Measurements from ENCODE around the gene WDR1. TPM values are rescaled to one million over a fixed set of nuclear protein-coding genes. Genes with fewer than 3 reads are reported as not detected.

The WDR1 gene
- total RNA-seq, 2 experiments from 2014 or later = 77.6 to 152 TPM

DNA sequence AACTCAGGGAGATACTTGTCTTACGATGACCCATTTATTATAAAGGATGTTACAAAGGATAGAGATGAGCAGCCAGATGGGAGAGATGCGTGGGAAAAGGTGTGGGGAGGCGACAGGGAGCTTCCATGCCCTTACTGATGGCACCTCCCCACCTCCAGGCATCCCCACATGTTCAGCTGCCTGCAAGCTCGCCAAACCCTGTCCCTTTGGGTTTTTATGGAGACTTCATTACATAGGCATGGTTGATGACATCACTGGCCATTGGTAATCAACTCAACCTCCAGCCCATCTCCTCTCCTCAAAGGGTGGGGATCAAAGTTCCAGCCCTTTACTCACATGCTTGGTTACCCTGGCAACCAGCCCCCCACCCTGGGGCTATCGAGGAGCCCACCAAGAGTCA is 65.9 kb downstream of the WDR1 start:
- Histone ChIP-seq H3K27ac (ENCODE audit: low read depth, low read length, poor library complexity, severe bottlenecking) (no peak overlapping the region), H4K20me1 (ENCODE audit: insufficient read depth, low read length) (no peaks in the 10 kb centered on the region), H3K4me2 (ENCODE audit: low read length) (no peak overlapping the region), H3K36me3 (ENCODE audit: insufficient read depth, low read length) (no peaks in the 10 kb centered on the region), H3K9me2 (ENCODE audit: insufficient read depth, low read length) (no peaks in the 10 kb centered on the region), H3K4me1 (ENCODE audit: insufficient read depth, low read length, poor library complexity, severe bottlenecking) (peaks cover 12% of the 10 kb centered on the region), H3K9me3 (ENCODE audit: low read length) (no peaks in the 10 kb centered on the region), H3K79me2 (ENCODE audit: insufficient read depth, low read depth, low read length) (no peaks in the 10 kb centered on the region), H2AFZ (ENCODE audit: low read length) (no peak overlapping the region), H3K4me3 (ENCODE audit: low read depth, low read length, poor library complexity, severe bottlenecking) (no peak overlapping the region)
- no peak for DNase-seq (ENCODE audit: low spot score)
- ChIA-PET POLR2A (no interaction called here), CTCF (ENCODE audit: unreplicated experiment) (no interaction called here)
- no TSS peak for BruUV-seq (replicated peaks)
- intact Hi-C loops (cut with micrococcal nuclease; ENCODE audit: unreplicated experiment) = no loop called here
- TF ChIP-seq EZH2phosphoT487 (IDR thresholded peaks at IDR 0.05; ENCODE audit: borderline replicate concordance, low read depth, low read length) = no peak
- TF ChIP-seq, protein P1, sequence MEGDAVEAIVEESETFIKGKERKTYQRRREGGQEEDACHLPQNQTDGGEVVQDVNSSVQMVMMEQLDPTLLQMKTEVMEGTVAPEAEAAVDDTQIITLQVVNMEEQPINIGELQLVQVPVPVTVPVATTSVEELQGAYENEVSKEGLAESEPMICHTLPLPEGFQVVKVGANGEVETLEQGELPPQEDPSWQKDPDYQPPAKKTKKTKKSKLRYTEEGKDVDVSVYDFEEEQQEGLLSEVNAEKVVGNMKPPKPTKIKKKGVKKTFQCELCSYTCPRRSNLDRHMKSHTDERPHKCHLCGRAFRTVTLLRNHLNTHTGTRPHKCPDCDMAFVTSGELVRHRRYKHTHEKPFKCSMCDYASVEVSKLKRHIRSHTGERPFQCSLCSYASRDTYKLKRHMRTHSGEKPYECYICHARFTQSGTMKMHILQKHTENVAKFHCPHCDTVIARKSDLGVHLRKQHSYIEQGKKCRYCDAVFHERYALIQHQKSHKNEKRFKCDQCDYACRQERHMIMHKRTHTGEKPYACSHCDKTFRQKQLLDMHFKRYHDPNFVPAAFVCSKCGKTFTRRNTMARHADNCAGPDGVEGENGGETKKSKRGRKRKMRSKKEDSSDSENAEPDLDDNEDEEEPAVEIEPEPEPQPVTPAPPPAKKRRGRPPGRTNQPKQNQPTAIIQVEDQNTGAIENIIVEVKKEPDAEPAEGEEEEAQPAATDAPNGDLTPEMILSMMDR (conservative IDR thresholded peaks at IDR 0.05; ENCODE audit: low read length) = no peak

GRCh38 chr4:10050261-10050661 is 66.3 kb downstream of the WDR1 start:
- POLR2A ChIA-PET = no interaction called here
- no peak overlapping the region for H3K4me2 ChIP-seq (ENCODE audit: low read length)

More at GRCh38 chr4:10050261-10050661, 66.3 kb downstream of the WDR1 start:
- Histone ChIP-seq H2AFZ (ENCODE audit: low read length) (no peak overlapping the region), H3K4me3 (ENCODE audit: low read depth, low read length, poor library complexity, severe bottlenecking) (no peak overlapping the region), H3K9me2 (ENCODE audit: insufficient read depth, low read length) (no peaks in the 10 kb centered on the region), H3K27ac (ENCODE audit: low read depth, low read length, poor library complexity, severe bottlenecking) (no peak overlapping the region), H3K79me2 (ENCODE audit: insufficient read depth, low read depth, low read length) (no peaks in the 10 kb centered on the region), H3K4me1 (ENCODE audit: insufficient read depth, low read length, poor library complexity, severe bottlenecking) (peaks cover 8% of the 10 kb centered on the region), H3K9me3 (ENCODE audit: low read length) (no peaks in the 10 kb centered on the region), H4K20me1 (ENCODE audit: insufficient read depth, low read length) (no peaks in the 10 kb centered on the region), H3K36me3 (ENCODE audit: insufficient read depth, low read length) (no peaks in the 10 kb centered on the region)
- BruUV-seq (replicated peaks) = no TSS peak
- TF ChIP-seq EZH2phosphoT487 (IDR thresholded peaks at IDR 0.05; ENCODE audit: borderline replicate concordance, low read depth, low read length) = no peak
- TF ChIP-seq, protein P1 (conservative IDR thresholded peaks at IDR 0.05; ENCODE audit: low read length) = no peak
- CTCF ChIA-PET (ENCODE audit: unreplicated experiment) = no interaction called here
- intact Hi-C loops (cut with micrococcal nuclease; ENCODE audit: unreplicated experiment) = no loop called here
- DNase-seq (ENCODE audit: low spot score) = no peak
